Neural cell (in vitro differentiated cells): ENCODE data around the gene FOXE1.

Experiments used
- EP300 ChIP-seq: fragments of 450-650 bp; conservative IDR thresholded peaks from 2 replicates; pipeline ENCODE4 v1.6.1; 2014; ENCODE audit warnings: antibody characterized with exemption, mild to moderate bottlenecking, moderate library complexity; ENCODE audit not compliant: poor library complexity, severe bottlenecking
- EZH2 ChIP-seq: fragments of 200-600, 300-800 bp; shearing (Covaris generic), sonication (generic); IDR thresholded peaks from 2 replicates; pipeline ENCODE4 v1.6.1; 2014; ENCODE audit warnings: antibody characterized with exemption, low read length, borderline replicate concordance, mild to moderate bottlenecking; ENCODE audit not compliant: insufficient read depth, poor library complexity, severe bottlenecking
- POLR2AphosphoS5 ChIP-seq: IDR thresholded peaks from 2 replicates; pipeline ENCODE4 v1.6.1; 2012
- RAD21 ChIP-seq: fragments of 450-650 bp; conservative IDR thresholded peaks from 2 replicates; pipeline ENCODE4 v1.6.1; 2014; ENCODE audit warnings: antibody characterized with exemption, mild to moderate bottlenecking, moderate library complexity
- SMC3 ChIP-seq: fragments of 450-650 bp; conservative IDR thresholded peaks from 2 replicates; pipeline ENCODE4 v1.6.1; 2014; ENCODE audit warnings: antibody characterized with exemption, mild to moderate bottlenecking, moderate library complexity; ENCODE audit not compliant: poor library complexity
- TAF1 ChIP-seq: IDR thresholded peaks from 2 replicates; pipeline ENCODE4 v1.6.1; 2012; ENCODE audit warnings: low read depth
- TF ChIP-seq, protein P1 (sequence below): fragments of 450-650 bp; IDR thresholded peaks from 2 replicates; pipeline ENCODE4 v1.5.1; 2014; ENCODE audit warnings: antibody characterized with exemption, mild to moderate bottlenecking, moderate library complexity; ENCODE audit not compliant: poor library complexity, severe bottlenecking
- TF ChIP-seq, protein P2 (sequence below): IDR thresholded peaks from 2 replicates; pipeline ENCODE4 v1.6.1; 2012; ENCODE audit warnings: borderline replicate concordance

GRCh38 chr9:97858826-97859225 lies 5.8 kb downstream of the FOXE1 start:
- TF ChIP-seq, protein P1, sequence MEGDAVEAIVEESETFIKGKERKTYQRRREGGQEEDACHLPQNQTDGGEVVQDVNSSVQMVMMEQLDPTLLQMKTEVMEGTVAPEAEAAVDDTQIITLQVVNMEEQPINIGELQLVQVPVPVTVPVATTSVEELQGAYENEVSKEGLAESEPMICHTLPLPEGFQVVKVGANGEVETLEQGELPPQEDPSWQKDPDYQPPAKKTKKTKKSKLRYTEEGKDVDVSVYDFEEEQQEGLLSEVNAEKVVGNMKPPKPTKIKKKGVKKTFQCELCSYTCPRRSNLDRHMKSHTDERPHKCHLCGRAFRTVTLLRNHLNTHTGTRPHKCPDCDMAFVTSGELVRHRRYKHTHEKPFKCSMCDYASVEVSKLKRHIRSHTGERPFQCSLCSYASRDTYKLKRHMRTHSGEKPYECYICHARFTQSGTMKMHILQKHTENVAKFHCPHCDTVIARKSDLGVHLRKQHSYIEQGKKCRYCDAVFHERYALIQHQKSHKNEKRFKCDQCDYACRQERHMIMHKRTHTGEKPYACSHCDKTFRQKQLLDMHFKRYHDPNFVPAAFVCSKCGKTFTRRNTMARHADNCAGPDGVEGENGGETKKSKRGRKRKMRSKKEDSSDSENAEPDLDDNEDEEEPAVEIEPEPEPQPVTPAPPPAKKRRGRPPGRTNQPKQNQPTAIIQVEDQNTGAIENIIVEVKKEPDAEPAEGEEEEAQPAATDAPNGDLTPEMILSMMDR = no peak
- TF ChIP-seq SMC3 = no peak
- no peak for TF ChIP-seq EP300
- no peak for TF ChIP-seq RAD21
- no peak for TF ChIP-seq TAF1
- TF ChIP-seq, protein P2, sequence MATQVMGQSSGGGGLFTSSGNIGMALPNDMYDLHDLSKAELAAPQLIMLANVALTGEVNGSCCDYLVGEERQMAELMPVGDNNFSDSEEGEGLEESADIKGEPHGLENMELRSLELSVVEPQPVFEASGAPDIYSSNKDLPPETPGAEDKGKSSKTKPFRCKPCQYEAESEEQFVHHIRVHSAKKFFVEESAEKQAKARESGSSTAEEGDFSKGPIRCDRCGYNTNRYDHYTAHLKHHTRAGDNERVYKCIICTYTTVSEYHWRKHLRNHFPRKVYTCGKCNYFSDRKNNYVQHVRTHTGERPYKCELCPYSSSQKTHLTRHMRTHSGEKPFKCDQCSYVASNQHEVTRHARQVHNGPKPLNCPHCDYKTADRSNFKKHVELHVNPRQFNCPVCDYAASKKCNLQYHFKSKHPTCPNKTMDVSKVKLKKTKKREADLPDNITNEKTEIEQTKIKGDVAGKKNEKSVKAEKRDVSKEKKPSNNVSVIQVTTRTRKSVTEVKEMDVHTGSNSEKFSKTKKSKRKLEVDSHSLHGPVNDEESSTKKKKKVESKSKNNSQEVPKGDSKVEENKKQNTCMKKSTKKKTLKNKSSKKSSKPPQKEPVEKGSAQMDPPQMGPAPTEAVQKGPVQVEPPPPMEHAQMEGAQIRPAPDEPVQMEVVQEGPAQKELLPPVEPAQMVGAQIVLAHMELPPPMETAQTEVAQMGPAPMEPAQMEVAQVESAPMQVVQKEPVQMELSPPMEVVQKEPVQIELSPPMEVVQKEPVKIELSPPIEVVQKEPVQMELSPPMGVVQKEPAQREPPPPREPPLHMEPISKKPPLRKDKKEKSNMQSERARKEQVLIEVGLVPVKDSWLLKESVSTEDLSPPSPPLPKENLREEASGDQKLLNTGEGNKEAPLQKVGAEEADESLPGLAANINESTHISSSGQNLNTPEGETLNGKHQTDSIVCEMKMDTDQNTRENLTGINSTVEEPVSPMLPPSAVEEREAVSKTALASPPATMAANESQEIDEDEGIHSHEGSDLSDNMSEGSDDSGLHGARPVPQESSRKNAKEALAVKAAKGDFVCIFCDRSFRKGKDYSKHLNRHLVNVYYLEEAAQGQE = no peak
- TF ChIP-seq POLR2AphosphoS5 = no peak
- no peak for TF ChIP-seq EZH2
